Measurements from ENCODE around the gene DLL4. TPM values are rescaled to one million over a fixed set of nuclear protein-coding genes. Genes with fewer than 3 reads are reported as not detected.

The DLL4 gene
- total RNA-seq, 1 experiment from 2014 or later = not detected

DNA sequence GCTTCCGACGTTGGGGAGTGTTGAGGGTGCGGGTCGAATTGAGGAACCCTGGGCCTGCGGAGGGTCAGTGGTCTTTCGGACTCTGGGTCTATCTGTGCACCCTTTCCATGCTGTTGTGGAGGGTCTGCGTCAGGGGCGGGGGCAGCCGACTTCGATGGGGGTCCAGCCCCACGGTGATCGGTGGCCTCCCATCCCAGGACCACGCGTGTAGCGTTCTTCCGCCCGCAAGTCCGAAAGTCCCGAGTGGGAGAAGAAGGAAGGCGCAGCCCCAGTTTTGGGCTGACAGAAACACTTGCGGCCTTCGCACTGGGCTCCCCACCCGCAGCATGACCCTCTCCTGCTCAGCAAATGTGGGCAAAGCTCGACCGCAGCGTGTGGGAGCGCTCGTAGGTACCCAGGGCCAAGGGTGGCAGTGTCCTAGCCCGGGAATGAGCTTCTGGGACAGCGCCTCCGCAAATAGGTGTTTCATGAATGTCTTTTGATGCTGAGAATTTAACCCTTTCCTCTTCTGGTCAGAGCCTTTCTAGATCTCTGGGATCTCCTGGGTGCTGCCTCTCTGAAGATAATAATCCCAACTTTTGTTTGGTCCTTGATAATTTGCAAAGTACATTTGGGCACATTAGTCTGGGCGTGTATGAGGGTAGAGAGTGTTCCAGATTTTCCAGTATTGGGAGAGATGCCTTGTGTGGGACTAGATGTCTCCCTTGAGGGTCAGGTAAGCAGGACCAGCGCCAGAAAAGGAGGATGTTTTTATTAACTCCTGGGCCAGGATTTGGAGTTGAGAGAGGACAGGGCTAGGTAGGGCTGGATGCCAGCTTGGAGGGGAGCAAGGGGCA is 2.3 kb upstream of the DLL4 start:
- no peak for DNase-seq (ENCODE audit: low spot score)

DNA sequence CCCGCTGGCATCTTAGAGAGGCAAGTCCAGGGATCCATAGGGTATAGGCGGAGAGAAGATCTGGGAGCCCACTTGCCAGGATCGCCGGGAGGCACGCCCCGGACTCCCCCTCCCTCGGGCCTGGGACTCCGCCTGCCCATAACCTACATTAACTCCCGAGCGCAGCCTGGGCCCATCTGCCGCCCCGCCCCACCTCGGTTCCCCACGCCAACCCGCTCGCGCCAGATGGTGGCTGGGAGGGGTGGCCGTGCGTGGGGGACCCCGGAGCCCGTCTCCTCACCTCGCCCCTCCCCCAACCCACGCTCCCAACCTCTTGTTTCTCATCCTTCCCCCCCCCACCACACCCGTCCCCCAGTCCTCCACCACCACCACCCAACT is 1.7 kb upstream of the DLL4 start:
- DNase-seq (ENCODE audit: low spot score) = no peak

DNA sequence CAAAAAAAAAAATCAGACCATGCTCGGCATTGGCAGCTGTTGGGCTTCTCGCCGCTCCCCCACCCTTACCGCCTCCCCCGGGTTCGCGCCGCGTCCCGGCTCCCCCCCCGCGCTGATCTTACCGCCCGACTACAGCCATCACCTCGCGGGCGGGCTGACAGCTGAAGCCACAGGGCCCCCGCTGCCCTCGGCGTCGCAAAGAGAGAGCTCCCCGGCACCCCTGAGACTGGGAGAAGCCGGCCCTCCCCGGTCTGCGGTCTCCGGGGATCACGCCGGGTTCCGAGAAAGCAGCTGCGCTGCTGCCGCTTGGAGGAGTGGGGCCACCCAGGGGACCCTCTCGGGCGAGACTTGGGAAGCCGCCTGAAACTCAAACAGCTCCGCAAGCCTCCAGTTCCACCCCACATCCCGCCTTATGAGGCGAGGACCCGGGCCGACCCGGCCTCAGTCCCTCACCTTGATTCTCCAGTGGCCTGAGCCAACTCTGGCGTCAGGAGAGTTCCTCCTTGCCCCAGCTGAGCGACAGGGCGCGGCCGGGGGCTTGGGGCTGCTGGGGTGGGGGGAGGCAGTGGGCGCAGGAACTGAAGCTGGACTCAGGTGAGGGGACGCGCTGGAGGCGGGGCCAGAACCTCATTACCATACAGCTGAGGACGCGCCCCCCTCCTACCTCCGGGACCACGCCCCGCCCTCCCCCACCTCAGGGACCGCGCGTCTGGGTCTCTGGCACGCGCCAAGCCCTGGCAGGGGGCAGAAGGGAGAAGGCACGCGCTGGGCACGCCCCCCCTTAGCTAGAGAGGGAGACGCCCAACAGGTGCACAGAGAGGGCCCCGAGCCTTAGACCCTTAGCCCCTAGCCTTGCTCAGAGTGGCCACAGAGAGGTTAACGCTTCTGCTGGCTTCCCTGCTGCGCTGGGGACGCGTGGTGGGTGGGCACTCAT is 1.0 kb upstream of the DLL4 start:
- no peak for DNase-seq (ENCODE audit: low spot score)

DNA sequence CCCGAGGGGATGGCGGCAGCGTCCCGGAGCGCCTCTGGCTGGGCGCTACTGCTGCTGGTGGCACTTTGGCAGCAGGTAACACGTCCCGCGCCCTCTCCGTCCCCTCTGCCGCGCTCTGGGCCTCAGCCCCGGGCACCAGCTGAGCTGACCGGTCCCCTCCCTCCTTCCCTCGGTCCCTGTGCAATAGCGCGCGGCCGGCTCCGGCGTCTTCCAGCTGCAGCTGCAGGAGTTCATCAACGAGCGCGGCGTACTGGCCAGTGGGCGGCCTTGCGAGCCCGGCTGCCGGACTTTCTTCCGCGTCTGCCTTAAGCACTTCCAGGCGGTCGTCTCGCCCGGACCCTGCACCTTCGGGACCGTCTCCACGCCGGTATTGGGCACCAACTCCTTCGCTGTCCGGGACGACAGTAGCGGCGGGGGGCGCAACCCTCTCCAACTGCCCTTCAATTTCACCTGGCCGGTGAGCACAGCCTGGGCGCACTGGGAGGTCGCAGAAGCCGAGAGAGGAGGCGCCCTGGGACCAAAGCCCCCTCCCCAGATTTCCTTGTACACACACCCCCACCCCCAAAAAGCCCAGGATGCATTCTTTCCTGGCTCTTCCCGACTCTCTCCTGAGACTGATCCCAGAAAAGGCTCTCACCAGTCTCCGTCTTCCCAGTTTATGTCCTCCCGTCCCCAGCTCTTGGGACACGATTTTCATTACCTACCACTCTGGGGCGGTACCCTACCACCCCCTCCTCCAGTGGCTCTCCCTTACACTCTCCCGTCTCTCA is 705 bp downstream of the DLL4 start:
- no peak for DNase-seq (ENCODE audit: low spot score)

DNA sequence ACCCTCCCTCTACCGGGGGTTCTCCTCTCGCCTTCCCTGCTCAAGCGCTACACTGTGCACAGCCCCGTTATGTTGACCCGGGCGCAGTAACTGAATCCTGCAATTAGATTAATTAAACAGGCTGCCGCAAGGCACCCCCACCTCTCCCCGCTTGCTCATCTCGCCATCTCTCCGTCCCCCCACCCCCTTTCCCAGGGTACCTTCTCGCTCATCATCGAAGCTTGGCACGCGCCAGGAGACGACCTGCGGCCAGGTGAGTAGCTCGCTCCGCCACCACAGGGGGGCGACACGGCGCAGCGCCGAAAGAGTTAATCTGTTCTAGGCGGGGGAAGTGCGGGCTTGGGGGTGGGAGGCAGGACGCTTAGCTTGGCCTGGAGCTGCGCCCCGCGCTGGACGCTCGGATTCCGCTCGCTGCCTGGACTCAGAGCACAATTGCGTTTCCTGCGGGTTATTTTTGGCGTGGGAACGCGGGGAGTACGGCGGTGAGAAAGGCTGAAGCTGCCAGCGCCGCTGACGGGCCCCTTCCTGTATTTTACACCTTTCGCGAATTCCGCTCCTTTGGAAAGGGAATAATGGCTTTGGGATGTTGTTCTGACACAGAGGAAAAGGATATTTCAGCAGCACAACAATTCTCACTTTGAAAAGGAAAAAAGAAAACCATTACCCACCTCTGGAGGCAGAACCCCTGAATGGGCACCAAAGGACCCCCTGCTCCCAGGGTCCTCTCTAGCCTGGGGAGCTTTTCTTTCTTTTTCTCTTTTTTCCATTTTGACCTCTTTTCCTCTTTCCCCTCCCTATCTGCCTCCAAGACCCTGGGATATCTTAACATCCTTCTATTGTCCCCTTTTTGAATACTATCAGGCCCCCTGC is 1.5 kb downstream of the DLL4 start:
- no peak for DNase-seq (ENCODE audit: low spot score)

DNA sequence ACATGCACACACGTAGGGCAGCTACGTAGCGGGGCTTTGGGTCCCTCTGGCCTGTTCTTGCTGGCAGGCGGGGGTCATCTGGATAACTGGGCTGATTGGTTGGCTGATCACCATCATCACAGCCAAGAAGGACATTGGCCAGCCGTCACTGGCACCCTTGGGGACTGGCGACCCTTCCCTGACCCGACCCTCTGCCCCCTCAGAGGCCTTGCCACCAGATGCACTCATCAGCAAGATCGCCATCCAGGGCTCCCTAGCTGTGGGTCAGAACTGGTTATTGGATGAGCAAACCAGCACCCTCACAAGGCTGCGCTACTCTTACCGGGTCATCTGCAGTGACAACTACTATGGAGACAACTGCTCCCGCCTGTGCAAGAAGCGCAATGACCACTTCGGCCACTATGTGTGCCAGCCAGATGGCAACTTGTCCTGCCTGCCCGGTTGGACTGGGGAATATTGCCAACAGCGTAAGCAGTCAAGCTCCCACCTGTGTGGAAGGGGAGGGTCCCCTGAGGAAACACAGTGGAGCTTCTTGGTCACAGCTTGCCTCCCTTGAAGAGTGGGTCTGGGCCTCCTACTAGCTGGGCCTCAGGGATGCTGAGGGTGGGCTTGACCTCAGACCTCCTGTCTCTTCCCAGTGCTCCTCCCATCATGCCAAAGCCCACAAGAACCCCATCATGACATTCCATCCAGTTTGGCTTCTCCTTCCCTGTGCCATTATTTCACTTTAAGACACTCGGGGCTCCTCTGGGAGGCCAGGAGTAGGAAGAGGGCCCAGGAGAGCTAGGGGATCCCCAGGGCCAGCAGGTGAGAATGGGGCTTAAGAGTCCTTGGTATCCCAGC is 2.4 kb downstream of the DLL4 start:
- DNase-seq (ENCODE audit: low spot score) = no peak

DNA sequence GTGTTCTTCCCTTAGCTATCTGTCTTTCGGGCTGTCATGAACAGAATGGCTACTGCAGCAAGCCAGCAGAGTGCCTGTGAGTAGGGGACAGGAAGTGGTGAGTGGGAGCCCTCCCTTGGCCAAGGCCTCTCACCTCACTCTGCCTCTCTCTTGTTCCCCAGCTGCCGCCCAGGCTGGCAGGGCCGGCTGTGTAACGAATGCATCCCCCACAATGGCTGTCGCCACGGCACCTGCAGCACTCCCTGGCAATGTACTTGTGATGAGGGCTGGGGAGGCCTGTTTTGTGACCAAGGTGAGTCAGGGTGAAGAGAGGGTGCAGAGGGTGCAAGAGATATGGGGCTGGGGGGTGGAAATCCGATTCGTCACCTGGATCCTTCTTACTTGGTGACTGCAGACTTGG is 3.0 kb downstream of the DLL4 start:
- no peak for DNase-seq (ENCODE audit: low spot score)

DNA sequence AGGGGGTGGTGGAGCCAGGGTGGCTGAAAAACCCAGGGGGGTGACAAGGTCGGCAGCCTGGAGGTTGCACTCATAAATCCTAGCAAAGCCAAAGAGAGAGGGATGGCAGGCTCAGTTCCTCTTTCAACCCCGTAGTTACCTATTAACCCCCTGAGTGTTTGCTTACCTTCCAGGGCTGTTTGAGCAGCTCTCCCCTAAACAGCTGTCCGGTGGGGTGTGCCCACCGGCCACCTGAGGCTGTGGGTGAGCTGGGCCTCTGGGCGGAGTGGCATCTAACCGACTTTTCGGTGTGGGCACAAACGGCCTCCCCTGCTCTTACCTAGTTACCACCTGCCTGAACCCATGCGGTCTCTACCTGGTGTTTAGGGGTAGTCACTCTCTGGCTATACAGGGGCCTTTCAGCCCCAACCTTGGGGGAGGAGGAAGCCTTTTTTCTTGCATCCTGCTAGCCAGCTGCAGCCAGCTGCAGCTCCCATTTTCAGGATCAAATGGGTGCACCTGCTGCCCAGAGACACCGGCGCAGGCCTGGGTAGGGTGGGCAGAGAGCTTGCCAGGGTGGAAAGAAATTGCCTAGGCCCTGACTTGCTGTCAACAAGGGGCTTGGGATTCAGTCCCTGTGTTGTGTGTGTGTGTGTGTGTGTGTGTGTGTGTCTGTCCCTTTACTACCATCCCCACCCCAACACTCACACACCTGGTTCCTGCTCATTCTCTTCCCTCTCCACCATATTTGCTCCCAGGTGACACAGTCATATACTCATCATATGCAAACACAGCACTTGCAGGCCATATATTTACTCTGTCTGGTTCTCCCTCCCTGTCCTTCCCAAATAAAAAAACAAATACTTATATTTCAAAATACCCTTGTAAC is 3.7 kb downstream of the DLL4 start:
- no peak for DNase-seq (ENCODE audit: low spot score)

DNA sequence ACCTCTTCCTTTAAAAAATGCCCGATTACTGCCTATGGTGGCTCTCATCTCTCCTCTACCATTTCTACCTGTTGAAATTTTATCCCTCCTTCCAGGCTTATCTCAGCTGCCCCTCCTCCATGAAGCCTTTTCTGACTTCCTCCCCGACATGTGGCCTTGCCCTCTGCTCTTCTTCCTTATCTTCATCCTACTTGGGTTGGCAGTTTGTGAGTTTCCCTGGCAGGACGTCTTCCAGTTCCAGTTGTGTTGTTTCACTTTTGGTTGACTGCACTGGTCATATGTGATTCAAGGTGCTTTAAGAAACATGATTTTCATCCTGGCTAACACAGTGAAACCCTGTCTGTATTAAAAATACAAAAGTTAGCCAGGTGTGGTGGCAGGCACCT is 4.4 kb downstream of the DLL4 start:
- no peak for DNase-seq (ENCODE audit: low spot score)

DNA sequence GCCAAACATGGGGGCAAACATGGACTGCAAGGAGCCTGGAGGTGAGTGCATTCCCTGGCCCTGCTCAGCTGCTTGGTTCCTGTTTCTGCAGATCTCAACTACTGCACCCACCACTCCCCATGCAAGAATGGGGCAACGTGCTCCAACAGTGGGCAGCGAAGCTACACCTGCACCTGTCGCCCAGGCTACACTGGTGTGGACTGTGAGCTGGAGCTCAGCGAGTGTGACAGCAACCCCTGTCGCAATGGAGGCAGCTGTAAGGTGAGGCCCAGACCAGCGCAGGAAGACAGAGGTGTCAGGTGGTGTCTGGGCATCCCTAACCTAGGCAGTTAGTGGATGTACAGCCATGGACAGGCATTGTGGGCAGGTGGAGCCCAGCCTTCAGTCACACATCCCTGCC is 5.3 kb downstream of the DLL4 start:
- no peak for DNase-seq (ENCODE audit: low spot score)

DNA sequence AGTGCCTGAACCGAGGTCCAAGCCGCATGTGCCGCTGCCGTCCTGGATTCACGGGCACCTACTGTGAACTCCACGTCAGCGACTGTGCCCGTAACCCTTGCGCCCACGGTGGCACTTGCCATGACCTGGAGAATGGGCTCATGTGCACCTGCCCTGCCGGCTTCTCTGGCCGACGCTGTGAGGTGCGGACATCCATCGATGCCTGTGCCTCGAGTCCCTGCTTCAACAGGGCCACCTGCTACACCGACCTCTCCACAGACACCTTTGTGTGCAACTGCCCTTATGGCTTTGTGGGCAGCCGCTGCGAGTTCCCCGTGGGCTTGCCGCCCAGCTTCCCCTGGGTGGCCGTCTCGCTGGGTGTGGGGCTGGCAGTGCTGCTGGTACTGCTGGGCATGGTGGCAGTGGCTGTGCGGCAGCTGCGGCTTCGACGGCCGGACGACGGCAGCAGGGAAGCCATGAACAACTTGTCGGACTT is 7.1 kb downstream of the DLL4 start:
- no peak for DNase-seq (ENCODE audit: low spot score)

DNA sequence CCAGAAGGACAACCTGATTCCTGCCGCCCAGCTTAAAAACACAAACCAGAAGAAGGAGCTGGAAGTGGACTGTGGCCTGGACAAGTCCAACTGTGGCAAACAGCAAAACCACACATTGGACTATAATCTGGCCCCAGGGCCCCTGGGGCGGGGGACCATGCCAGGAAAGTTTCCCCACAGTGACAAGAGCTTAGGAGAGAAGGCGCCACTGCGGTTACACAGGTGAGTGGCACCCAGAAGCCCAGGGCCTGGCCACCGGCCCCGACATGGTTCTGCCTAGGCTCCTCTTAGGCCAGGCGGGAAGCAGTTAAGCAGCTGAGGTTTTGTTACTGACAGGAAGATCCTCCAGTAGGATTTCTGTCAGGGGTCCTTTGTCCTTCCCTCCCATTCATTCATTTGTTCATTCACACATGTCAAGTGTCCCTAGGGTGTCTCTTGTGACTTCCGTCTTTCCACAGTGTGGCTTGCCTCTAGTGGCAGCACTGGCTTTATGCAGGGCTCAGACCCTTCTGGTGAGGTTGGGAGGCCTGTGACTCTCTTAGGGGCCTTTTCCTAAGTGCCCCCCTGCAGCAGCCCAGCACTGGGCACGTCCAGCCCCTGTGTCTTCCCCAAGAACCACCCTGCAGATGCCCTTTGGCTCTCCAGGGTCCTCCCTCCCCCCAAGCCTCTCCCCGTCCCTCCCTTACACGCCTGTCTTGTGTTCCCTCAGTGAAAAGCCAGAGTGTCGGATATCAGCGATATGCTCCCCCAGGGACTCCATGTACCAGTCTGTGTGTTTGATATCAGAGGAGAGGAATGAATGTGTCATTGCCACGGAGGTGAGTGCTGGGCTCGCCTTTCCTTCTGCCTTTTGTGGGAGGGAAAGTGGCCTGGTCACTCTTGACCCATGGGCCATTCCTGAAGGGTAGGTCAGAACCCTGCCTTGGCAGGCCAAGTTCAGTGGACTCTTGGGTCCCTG is 7.8 kb downstream of the DLL4 start:
- DNase-seq (ENCODE audit: low spot score) = no peak

DNA sequence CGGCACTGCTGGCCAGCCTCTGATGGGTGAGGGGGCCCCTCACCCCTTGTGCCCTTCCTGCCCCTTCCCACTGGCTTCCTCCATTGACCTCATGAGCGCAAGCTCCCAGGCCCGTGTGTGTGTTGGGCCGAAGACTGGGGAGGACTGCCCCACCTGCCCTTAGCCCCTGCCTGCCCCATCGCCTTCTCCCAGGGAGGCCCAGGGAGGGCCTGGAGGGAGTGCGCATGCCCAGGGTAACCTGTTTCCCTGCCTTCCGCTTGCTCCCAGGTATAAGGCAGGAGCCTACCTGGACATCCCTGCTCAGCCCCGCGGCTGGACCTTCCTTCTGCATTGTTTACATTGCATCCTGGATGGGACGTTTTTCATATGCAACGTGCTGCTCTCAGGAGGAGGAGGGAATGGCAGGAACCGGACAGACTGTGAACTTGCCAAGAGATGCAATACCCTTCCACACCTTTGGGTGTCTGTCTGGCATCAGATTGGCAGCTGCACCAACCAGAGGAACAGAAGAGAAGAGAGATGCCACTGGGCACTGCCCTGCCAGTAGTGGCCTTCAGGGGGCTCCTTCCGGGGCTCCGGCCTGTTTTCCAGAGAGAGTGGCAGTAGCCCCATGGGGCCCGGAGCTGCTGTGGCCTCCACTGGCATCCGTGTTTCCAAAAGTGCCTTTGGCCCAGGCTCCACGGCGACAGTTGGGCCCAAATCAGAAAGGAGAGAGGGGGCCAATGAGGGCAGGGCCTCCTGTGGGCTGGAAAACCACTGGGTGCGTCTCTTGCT is 8.8 kb downstream of the DLL4 start:
- DNase-seq (ENCODE audit: low spot score) = peak; percentile 80

DNA sequence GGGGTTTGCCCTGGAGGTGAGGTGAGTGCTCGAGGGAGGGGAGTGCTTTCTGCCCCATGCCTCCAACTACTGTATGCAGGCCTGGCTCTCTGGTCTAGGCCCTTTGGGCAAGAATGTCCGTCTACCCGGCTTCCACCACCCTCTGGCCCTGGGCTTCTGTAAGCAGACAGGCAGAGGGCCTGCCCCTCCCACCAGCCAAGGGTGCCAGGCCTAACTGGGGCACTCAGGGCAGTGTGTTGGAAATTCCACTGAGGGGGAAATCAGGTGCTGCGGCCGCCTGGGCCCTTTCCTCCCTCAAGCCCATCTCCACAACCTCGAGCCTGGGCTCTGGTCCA is 9.4 kb downstream of the DLL4 start:
- no peak for DNase-seq (ENCODE audit: low spot score)

DNA sequence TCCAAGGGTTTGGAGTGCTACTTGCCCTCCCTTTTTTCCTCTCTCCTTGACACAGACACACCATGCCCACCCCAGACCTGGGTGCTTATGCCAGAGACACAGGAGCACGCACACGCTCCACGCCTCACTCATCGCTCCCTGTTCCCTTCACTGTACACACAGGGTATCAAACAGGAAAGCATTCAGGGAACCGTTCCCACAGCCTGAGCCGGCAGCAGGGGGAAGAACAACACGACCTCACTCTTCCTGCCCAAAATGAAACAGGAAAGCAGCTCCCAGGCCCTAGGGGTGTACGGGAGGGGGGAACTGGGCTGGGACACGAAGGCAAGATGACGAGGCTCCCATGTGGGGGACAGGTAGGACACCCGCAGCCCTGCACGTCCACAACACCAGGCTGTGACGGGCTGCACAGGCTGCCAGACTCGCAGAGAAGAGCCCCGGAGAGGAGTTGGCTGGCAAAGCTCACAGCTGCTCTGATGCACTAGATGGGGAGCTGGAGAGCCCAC is 11.2 kb downstream of the DLL4 start:
- no peak for DNase-seq (ENCODE audit: low spot score)

DNA sequence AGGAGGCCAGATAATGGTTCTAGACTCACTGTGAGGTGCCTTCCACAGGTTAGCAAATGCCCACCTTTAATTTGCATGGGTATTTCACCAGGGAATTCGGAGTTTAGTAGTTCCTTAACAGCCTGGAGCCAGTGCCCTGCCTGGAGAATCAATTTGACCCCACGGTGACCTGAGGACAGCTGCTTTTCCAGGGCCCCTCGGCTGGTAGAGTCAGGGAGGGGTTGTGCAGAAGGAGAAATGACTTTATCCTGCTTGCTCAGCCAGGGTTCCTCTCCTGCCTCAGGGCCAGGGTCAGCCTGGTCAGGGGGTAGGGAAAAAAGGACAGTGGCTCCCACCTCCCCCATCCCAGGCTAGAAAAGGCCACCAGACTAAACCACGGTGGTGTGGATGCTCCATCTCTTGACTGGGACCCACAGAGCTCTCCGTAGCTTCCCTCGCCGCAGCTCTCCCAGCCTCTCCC is 12.0 kb downstream of the DLL4 start:
- no peak for DNase-seq (ENCODE audit: low spot score)
